Measurements from ENCODE around the gene PIGS.

Gene PIGS

DNA sequence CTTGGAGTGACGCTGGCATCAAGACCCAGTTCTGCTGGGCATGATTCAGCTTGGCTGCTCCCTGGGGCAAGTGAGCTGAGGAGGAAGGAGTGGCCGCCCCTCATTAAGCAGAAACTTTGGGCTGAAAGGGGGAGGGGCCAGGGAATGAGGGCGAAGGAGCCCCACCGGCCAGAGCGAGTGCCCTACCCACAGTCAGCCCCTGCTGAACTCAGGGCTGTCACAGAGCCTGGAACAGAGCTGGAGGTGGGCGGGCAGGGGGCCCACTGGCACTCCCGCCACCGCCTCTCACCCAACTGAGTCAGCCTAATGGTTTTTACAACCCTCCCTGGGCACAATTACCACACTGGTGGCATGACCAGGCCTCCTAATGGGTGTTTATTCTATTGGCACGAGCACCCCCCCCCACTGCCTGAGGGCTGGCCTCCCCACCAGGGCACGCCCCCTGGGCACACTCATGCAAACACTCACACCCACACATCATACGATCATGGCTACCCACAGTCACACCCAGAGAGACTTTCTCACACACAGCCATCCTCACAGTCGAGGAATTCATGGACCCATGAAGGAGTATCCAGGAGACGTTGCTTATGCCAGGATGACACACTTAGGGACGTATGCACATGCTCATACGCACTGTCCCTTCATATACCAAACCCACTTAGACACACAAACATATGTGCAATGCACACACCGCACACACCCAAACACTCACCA, 38.1 kb downstream of the PIGS start:
- TF ChIP-seq, protein P1, sequence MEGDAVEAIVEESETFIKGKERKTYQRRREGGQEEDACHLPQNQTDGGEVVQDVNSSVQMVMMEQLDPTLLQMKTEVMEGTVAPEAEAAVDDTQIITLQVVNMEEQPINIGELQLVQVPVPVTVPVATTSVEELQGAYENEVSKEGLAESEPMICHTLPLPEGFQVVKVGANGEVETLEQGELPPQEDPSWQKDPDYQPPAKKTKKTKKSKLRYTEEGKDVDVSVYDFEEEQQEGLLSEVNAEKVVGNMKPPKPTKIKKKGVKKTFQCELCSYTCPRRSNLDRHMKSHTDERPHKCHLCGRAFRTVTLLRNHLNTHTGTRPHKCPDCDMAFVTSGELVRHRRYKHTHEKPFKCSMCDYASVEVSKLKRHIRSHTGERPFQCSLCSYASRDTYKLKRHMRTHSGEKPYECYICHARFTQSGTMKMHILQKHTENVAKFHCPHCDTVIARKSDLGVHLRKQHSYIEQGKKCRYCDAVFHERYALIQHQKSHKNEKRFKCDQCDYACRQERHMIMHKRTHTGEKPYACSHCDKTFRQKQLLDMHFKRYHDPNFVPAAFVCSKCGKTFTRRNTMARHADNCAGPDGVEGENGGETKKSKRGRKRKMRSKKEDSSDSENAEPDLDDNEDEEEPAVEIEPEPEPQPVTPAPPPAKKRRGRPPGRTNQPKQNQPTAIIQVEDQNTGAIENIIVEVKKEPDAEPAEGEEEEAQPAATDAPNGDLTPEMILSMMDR (conservative IDR thresholded peaks at IDR 0.05; ENCODE audit: control insufficient read depth, insufficient read depth, low read depth, low read length), result no peak
- no peak overlapping the region for H3K4me3 ChIP-seq (ENCODE audit: control insufficient read depth, low read depth, low read length)
- no peak for DNase-seq (ENCODE audit: low read depth)

GRCh38 chr17:28532050-28532960, 39.0 kb downstream of the PIGS start:
- no peak overlapping the region for H3K4me3 ChIP-seq (ENCODE audit: control insufficient read depth, low read depth, low read length)
- DNase-seq (ENCODE audit: low read depth), result no peak
- TF ChIP-seq, protein P1 (conservative IDR thresholded peaks at IDR 0.05; ENCODE audit: control insufficient read depth, insufficient read depth, low read depth, low read length), result no peak

DNA sequence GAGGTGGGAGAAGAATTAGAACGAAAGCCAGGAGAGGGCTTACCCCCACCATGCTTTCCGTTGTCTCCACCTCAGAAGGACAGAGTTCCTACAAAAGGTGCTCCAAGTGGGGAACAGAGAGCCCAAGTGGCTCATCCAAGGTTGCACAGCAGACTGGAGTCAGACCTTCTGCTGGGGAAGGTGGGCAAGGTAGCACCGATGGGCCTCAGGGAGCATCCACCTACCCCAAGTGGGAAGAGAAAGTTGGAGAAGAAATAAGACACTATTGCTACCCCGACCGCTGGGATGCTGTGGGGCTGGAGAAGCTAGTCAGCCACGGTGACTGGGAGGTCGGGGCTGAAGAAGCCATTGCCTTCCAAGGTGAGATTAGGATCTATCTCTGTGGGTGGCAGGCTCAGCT, 40.4 kb downstream of the PIGS start:
- TF ChIP-seq, protein P1 (conservative IDR thresholded peaks at IDR 0.05; ENCODE audit: control insufficient read depth, insufficient read depth, low read depth, low read length), result no peak
- no peak overlapping the region for H3K4me3 ChIP-seq (ENCODE audit: control insufficient read depth, low read depth, low read length)
- no peak for DNase-seq (ENCODE audit: low read depth)

- DNase-seq (ENCODE audit: low read depth), result no peak
- no peak overlapping the region for H3K4me3 ChIP-seq (ENCODE audit: control insufficient read depth, low read depth, low read length)
- TF ChIP-seq, protein P1 (conservative IDR thresholded peaks at IDR 0.05; ENCODE audit: control insufficient read depth, insufficient read depth, low read depth, low read length), result no peak
Observed at GRCh38 chr17:28530250-28530649, 41.1 kb downstream of the PIGS start.

DNA sequence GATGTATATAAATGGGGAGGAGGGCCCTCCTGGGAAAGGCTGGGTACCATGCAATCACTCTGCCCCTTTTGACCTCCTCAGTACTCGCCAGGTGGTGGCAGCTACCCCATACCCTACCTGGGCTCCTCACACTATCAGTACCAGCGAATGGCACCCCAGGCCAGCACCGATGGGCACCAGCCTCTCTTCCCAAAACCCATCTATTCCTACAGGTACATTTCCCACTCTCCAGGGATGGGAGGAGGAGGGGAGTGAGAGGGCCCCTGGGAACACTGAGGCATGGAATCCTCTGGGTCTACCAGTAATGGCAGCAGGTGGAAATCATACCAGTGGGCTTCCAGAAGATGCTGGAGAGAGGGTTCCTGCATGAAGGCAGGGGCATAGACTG, 42.3 kb downstream of the PIGS start:
- no peak overlapping the region for H3K4me3 ChIP-seq (ENCODE audit: control insufficient read depth, low read depth, low read length)
- TF ChIP-seq, protein P1 (conservative IDR thresholded peaks at IDR 0.05; ENCODE audit: control insufficient read depth, insufficient read depth, low read depth, low read length), result no peak
- DNase-seq (ENCODE audit: low read depth), result no peak

DNA sequence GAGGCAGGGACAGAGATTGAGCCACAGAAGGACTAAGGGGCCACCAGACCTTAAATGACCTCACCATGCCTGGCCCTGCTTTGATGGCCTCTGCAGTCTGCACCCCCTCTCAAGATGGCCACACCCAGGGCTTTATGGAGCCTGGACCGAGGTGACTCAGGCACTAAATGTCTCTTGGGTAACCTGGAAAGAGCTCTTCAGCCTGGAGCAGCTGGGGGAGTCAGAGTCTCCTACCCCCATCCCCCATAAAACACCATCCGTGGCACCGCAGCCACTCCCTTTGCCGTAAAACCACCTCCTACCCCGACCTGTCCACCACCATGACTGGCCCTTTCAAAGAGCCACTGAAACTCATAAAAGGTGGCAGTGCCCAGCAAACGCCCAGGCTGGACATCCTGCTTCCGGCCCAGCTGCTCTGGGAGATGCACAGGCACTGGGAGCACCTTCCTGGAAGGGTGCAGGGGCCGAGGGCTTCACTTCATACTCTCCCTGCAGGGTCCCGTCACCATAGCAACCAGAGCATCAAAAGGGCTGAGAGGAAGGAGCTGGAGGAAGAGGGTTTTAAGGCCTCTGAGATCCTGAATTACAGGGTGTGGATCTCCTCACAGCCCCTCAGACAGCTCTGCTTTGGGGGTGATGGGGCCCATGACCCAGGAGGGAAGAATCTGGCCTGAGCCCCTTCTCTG, 42.9 kb downstream of the PIGS start:
- no peak for DNase-seq (ENCODE audit: low read depth)
- no peak overlapping the region for H3K4me3 ChIP-seq (ENCODE audit: control insufficient read depth, low read depth, low read length)
- TF ChIP-seq, protein P1 (conservative IDR thresholded peaks at IDR 0.05; ENCODE audit: control insufficient read depth, insufficient read depth, low read depth, low read length), result no peak

Measured in fibroblast of mammary gland (primary cell).